Naive thymus-derived CD4-positive, alpha-beta T cell (primary cell): ENCODE data around the gene CDH4. TPM values are rescaled to one million over a fixed set of nuclear protein-coding genes. Genes with fewer than 3 reads are reported as not detected.
A peak's percentile ranks its signal among the peaks of the same experiment; 100 is the strongest.

ENCODE experiments used
- ATAC-seq: fragments of 150-1000 bp; cut with Tn5 transposase; 2 replicates; pipeline ENCODE4 v1.10.0; 2021; ENCODE audit warnings: mild to moderate bottlenecking, moderate library complexity
- CTCF ChIA-PET: fragments of 350-600 bp; sonication (Branson Sonifier 250); formaldehyde crosslinking; loops from one replicate; lab custom pipeline; 2021; ENCODE audit warnings: antibody characterized with exemption; lab: Charles Lee
- POLR2A ChIA-PET: fragments of 350-600 bp; sonication (Branson Sonifier 250); formaldehyde crosslinking; loops from one replicate; lab custom pipeline; 2021; ENCODE audit warnings: antibody characterized with exemption, inconsistent platforms; lab: Charles Lee
- DNase-seq, 9 donors: peaks; one replicate each; pipeline versions ENCODE4 v3.0.0 to v3.0.0-alpha.2; 2020 to 2022; ENCODE audit warnings: mixed read lengths in 1 of 9
- H3K27ac ChIP-seq: one replicate; pipeline ENCODE4 v1.7.0; 2013; ENCODE audit warnings: mild to moderate bottlenecking, low read depth, low read length, moderate library complexity
- H3K27me3 ChIP-seq, 2 donors: one replicate each; pipeline ENCODE4 v1.7.0; 2013; ENCODE audit warnings: low read length in 2 of 2, mild to moderate bottlenecking in 2 of 2, moderate library complexity in 2 of 2; ENCODE audit not compliant: control insufficient read depth in 2 of 2, insufficient read depth in 2 of 2
- H3K36me3 ChIP-seq, 3 experiments: 1 replicate in 2 of 3; 2 replicates in 1 of 3; pipeline ENCODE4 v1.7.0; 2013; ENCODE audit warnings: low read length in 3 of 3, mild to moderate bottlenecking in 3 of 3, moderate library complexity in 1 of 3; ENCODE audit not compliant: insufficient read depth in 3 of 3, control insufficient read depth in 2 of 3
- H3K4me1 ChIP-seq, 2 donors: one replicate each; pipeline ENCODE4 v1.7.0; 2013; ENCODE audit warnings: low read length in 2 of 2, mild to moderate bottlenecking in 2 of 2, moderate library complexity in 1 of 2; ENCODE audit not compliant: control insufficient read depth in 2 of 2, insufficient read depth in 2 of 2
- H3K4me3 ChIP-seq: 2 replicates; pipeline ENCODE4 v1.7.0; 2013; ENCODE audit warnings: mild to moderate bottlenecking, low read length
- H3K9me3 ChIP-seq, 3 experiments: 1 replicate in 2 of 3; 2 replicates in 1 of 3; pipeline ENCODE4 v1.7.0; 2013; ENCODE audit warnings: low read length in 3 of 3; ENCODE audit not compliant: control insufficient read depth in 2 of 3
- H3K27ac Mint-ChIP-seq, 9 donors: one replicate each; pipeline ENCODE4 v1.8.0; 2020 to 2022; ENCODE audit warnings: mixed read lengths in 9 of 9, mild to moderate bottlenecking in 8 of 9, moderate library complexity in 5 of 9, inconsistent platforms in 2 of 9
- H3K27me3 Mint-ChIP-seq, 5 donors: one replicate each; pipeline ENCODE4 v1.8.0; 2021 to 2022; ENCODE audit warnings: mixed read lengths in 5 of 5, mild to moderate bottlenecking in 1 of 5
- H3K36me3 Mint-ChIP-seq, 5 donors: one replicate each; pipeline ENCODE4 v1.8.0; 2020 to 2022; ENCODE audit warnings: mixed read lengths in 5 of 5, mild to moderate bottlenecking in 3 of 5, inconsistent platforms in 1 of 5
- H3K4me1 Mint-ChIP-seq, 7 donors: one replicate each; pipeline ENCODE4 v1.8.0; 2020 to 2022; ENCODE audit warnings: mixed read lengths in 7 of 7, mild to moderate bottlenecking in 3 of 7, inconsistent platforms in 1 of 7
- H3K4me3 Mint-ChIP-seq, 10 donors: one replicate each; pipeline ENCODE4 v1.8.0; 2020 to 2022; ENCODE audit warnings: mild to moderate bottlenecking in 10 of 10, mixed read lengths in 10 of 10, moderate library complexity in 6 of 10, inconsistent platforms in 2 of 10
- H3K9me3 Mint-ChIP-seq, 11 donors: one replicate each; pipeline ENCODE4 v1.8.0; 2020 to 2022; ENCODE audit warnings: mixed read lengths in 11 of 11, mild to moderate bottlenecking in 4 of 11, inconsistent platforms in 1 of 11, moderate library complexity in 1 of 11
- intact Hi-C, 2 donors: fragments of 100-400 bp; cut with micrococcal nuclease; formaldehyde crosslinking; loops; one replicate each; pipeline ENCODE4 v1.15.1; 2023
- polyA plus RNA-seq, 2 donors: library from polyadenylated mRNA; unstranded; fragments of 300-500 nt; fragmentation: Illumina TruSeq; gene quantifications; one replicate each; pipeline ENCODE4 v1.2.3, GENCODE V29; 2021
- total RNA-seq, 6 experiments: library from RNA in 5 of 6; stranded (reverse) in 5 of 6; gene quantifications; 1 replicate in 5 of 6; 2 replicates in 1 of 6; pipeline ENCODE4 v1.2.3 and lab custom pipeline; 2021 to 2026

Gene CDH4
- total and polyA plus RNA-seq, 7 experiments from 2014 or later: 0.05 to 0.43 (median 0.14) TPM; not detected in 1

DNA sequence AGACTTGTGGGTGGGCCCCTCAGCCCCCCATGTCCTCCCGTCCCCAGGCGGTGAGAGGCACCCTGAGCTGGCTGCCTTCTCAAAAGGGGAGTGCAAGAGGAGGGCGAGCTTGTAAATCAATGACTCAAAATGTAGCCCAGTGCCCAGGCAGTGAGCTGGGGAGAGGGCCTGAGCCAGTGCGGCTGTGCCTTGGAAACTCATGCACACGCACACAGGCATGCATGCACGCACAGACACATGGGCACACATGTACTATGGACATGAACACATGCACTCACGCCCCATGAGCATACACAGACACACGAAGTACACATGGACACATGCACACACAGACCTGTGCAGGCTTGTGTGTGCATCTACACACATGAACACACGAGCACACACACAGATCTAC is 680.1 kb downstream of the CDH4 start:
- Mint-ChIP-seq H3K4me3 (no peak overlapping the region), H3K36me3 (no peaks in the 10 kb centered on the region), H3K4me1 (no peaks in the 10 kb centered on the region), H3K27ac (no peak overlapping the region), H3K9me3 (peaks cover 0 to 1% (median 0%) of the 10 kb centered on the region in 11 donors), H3K27me3 (peaks cover 0 to 13% (median 0%) of the 10 kb centered on the region in 5 donors)
- Histone ChIP-seq H3K9me3 (no peaks in the 10 kb centered on the region), H3K36me3 (no peaks in the 10 kb centered on the region), H3K27ac (no peak overlapping the region), H3K4me3 (no peak overlapping the region), H3K4me1 (no peaks in the 10 kb centered on the region), H3K27me3 (no peaks in the 10 kb centered on the region)
- ATAC-seq (no peak), DNase-seq (peak in 2 of 9 donors; percentile 0 to 11)
- intact Hi-C loops: no loop called here
- CTCF ChIA-PET: no interaction called here
- POLR2A ChIA-PET: no interaction called here

- Mint-ChIP-seq H3K4me1 (no peaks in the 10 kb centered on the region), H3K4me3 (no peak overlapping the region), H3K36me3 (no peaks in the 10 kb centered on the region), H3K9me3 (peaks cover 0 to 1% (median 0%) of the 10 kb centered on the region in 11 donors), H3K27ac (no peak overlapping the region), H3K27me3 (peaks cover 0 to 13% (median 0%) of the 10 kb centered on the region in 5 donors)
- Histone ChIP-seq H3K36me3 (no peaks in the 10 kb centered on the region), H3K9me3 (no peaks in the 10 kb centered on the region), H3K27ac (no peak overlapping the region), H3K4me1 (no peaks in the 10 kb centered on the region), H3K4me3 (no peak overlapping the region), H3K27me3 (no peaks in the 10 kb centered on the region)
- intact Hi-C loops: no loop called here
- POLR2A ChIA-PET: no interaction called here
- ATAC-seq (no peak), DNase-seq (peak in 3 of 9 donors; percentile 1 to 17 (median 4))
- CTCF ChIA-PET: no interaction called here
These were observed 680.8 kb downstream of the CDH4 start for GRCh38 chr20:61932711-61933480.

DNA sequence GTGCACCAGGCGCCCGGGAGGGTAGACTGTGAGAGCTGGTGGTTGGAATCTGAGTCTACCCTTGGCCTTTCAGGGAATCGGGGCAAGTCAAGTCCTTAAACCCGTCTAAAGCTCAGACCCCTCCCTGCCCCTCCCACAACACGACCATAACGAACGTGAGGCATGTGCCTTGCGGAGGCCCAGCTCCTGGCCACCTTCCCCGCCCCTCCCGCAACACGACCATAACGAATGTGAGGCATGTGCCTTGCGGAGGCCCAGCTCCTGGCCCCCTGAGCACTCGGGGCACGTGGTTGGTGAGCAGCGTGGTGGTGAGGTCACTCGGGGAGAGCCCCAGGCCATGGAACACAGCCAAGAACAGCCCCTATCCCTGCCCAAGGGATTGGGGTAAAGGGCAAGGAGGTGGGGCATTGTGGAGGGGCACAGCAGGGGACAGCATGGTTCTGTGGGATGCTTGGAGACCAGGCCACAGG is 681.5 kb downstream of the CDH4 start:
- POLR2A ChIA-PET: no interaction called here
- no peak overlapping the region for H3K4me3 ChIP-seq
- ATAC-seq (no peak), DNase-seq (peak in 2 of 9 donors; percentile 4)
- H3K27me3 ChIP-seq: no peaks in the 10 kb centered on the region
- H3K9me3 ChIP-seq: no peaks in the 10 kb centered on the region
- intact Hi-C loops: no loop called here
- CTCF ChIA-PET: no interaction called here
- H3K4me1 ChIP-seq: no peaks in the 10 kb centered on the region
- H3K27me3 Mint-ChIP-seq: peaks cover 0 to 13% (median 0%) of the 10 kb centered on the region in 5 donors
- no peak overlapping the region for H3K4me3 Mint-ChIP-seq
- no peak overlapping the region for H3K27ac Mint-ChIP-seq
- peaks cover 0 to under 1% (median 0%) of the 10 kb centered on the region in 11 donors for H3K9me3 Mint-ChIP-seq
- no peak overlapping the region for H3K27ac ChIP-seq
- no peaks in the 10 kb centered on the region for H3K36me3 ChIP-seq
- H3K36me3 Mint-ChIP-seq: no peaks in the 10 kb centered on the region
- H3K4me1 Mint-ChIP-seq: no peaks in the 10 kb centered on the region

DNA sequence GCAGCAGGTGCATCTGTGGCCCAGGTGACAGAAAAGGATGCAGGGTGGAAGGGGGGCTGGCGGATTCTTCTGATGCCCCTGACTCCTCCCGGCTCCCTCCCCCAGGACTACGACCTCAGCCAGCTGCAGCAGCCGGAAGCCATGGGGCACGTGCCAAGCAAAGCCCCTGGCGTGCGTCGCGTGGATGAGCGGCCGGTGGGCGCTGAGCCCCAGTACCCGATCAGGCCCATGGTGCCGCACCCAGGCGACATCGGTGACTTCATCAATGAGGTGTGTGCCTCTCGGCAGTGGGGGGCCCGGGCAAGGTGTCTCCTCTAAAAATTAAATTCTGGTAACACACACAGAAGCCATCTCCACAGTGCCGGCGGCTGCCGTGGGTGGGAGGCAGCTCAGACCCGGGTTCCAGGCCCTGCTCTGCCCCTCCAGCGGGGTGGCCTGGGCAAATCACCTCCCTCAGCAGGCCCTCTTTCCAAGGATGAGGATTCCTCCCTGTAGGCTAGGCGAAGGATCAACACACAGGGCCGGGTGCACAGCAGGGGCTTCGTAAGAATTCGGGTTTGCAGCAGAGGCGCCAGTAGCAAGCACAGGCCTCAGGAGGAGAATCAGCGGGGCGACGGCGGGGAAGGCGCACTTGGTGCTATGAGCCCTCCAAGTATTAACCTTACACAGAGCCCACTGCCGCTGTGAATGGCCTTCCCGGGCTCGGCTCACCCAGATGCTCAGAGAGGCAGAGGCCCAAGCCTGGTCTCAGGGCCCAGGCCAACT is 682.1 kb downstream of the CDH4 start:
- Mint-ChIP-seq H3K27me3 (peaks cover 0 to 13% (median 0%) of the 10 kb centered on the region in 5 donors), H3K4me3 (no peak overlapping the region)

GRCh38 chr20:61934716-61935530 is 682.9 kb downstream of the CDH4 start:
- ChIA-PET CTCF (no interaction called here), POLR2A (no interaction called here)
- H3K4me1 ChIP-seq: no peaks in the 10 kb centered on the region
- no peak overlapping the region for H3K27ac ChIP-seq
- H3K36me3 ChIP-seq: no peaks in the 10 kb centered on the region
- no peaks in the 10 kb centered on the region for H3K36me3 Mint-ChIP-seq
- H3K4me1 Mint-ChIP-seq: no peaks in the 10 kb centered on the region
- no peak overlapping the region for H3K4me3 Mint-ChIP-seq
- no peaks in the 10 kb centered on the region for H3K9me3 ChIP-seq
- H3K9me3 Mint-ChIP-seq: no peaks in the 10 kb centered on the region
- peaks cover 0 to 13% (median 0%) of the 10 kb centered on the region in 5 donors for H3K27me3 Mint-ChIP-seq
- H3K27ac Mint-ChIP-seq: no peak overlapping the region
- no peak for ATAC-seq
- no peak overlapping the region for H3K4me3 ChIP-seq
- no peaks in the 10 kb centered on the region for H3K27me3 ChIP-seq
- intact Hi-C loops: no loop called here
- DNase-seq: peak in 1 of 9 donors; percentile 0

More for the DNA sequence above, 682.1 kb downstream of the CDH4 start:
- ATAC-seq: no peak
- peak in 2 of 9 donors; percentile 1 to 18 for DNase-seq
- Histone ChIP-seq H3K4me3 (no peak overlapping the region), H3K27ac (no peak overlapping the region), H3K36me3 (no peaks in the 10 kb centered on the region), H3K27me3 (no peaks in the 10 kb centered on the region), H3K4me1 (no peaks in the 10 kb centered on the region), H3K9me3 (no peaks in the 10 kb centered on the region)
- ChIA-PET CTCF (no interaction called here), POLR2A (no interaction called here)
- no peaks in the 10 kb centered on the region for H3K9me3 Mint-ChIP-seq
- no peaks in the 10 kb centered on the region for H3K36me3 Mint-ChIP-seq
- no peak overlapping the region for H3K27ac Mint-ChIP-seq
- no peaks in the 10 kb centered on the region for H3K4me1 Mint-ChIP-seq
- intact Hi-C loops: no loop called here

GRCh38 chr20:61935926-61936700 is 684.1 kb downstream of the CDH4 start:
- Histone ChIP-seq H3K36me3 (no peaks in the 10 kb centered on the region), H3K9me3 (no peaks in the 10 kb centered on the region), H3K4me3 (no peak overlapping the region), H3K27ac (no peak overlapping the region), H3K4me1 (no peaks in the 10 kb centered on the region), H3K27me3 (no peaks in the 10 kb centered on the region)
- POLR2A ChIA-PET: no interaction called here
- peak in 1 of 9 donors; percentile 2 for DNase-seq
- CTCF ChIA-PET: no interaction called here
- Mint-ChIP-seq H3K27me3 (peaks cover 0 to 13% (median 0%) of the 10 kb centered on the region in 5 donors), H3K4me1 (no peaks in the 10 kb centered on the region), H3K9me3 (no peaks in the 10 kb centered on the region), H3K4me3 (no peak overlapping the region), H3K36me3 (no peaks in the 10 kb centered on the region), H3K27ac (no peak overlapping the region)
- intact Hi-C loops: no loop called here
- no peak for ATAC-seq
